Effector memory CD4-positive, alpha-beta T cell (primary cell): ENCODE results near the gene NRDC.
"Not testable (repeated sequence)": the region's sequence is repeated elsewhere in the genome, so short reads cannot be mapped to it uniquely, and the experiment has no call there.

Experiments
- DNase-seq, 3 donors: peaks; one replicate each; pipeline ENCODE4 v3.0.0-alpha.2; 2020
- H3K27ac ChIP-seq: 2 replicates; pipeline ENCODE4 v1.7.0; 2013; ENCODE audit warnings: mild to moderate bottlenecking, low read length, moderate library complexity; ENCODE audit not compliant: insufficient read depth, poor library complexity, severe bottlenecking
- H3K27me3 ChIP-seq: replicated peaks from 2 replicates; pipeline ENCODE4 v1.7.0; 2013; ENCODE audit warnings: mild to moderate bottlenecking, low read length; ENCODE audit not compliant: insufficient read depth, control insufficient read depth, poor library complexity, severe bottlenecking
- H3K36me3 ChIP-seq: 2 replicates; pipeline ENCODE4 v1.7.0; 2013; ENCODE audit warnings: mild to moderate bottlenecking, low read length, moderate library complexity; ENCODE audit not compliant: control insufficient read depth, insufficient read depth
- H3K4me1 ChIP-seq: 2 replicates; pipeline ENCODE4 v1.7.0; 2013; ENCODE audit warnings: low read length, mild to moderate bottlenecking; ENCODE audit not compliant: control insufficient read depth, insufficient read depth, poor library complexity, severe bottlenecking
- H3K4me3 ChIP-seq: 2 replicates; pipeline ENCODE4 v1.7.0; 2013; ENCODE audit warnings: low read length, low read depth, mild to moderate bottlenecking; ENCODE audit not compliant: insufficient read depth, poor library complexity, severe bottlenecking
- H3K9me3 ChIP-seq: 2 replicates; pipeline ENCODE4 v1.7.0; 2013; ENCODE audit warnings: mild to moderate bottlenecking, low read length, moderate library complexity; ENCODE audit not compliant: control insufficient read depth

NRDC gene

GRCh38 chr1:51843948-51844347 is 34.6 kb downstream of the NRDC start:
- Histone ChIP-seq H3K27me3 (no peaks in the 10 kb centered on the region), H3K27ac (no peak overlapping the region), H3K4me3 (no peak overlapping the region), H3K9me3 (no peaks in the 10 kb centered on the region), H3K36me3 (peaks cover 7% of the 10 kb centered on the region), H3K4me1 (no peaks in the 10 kb centered on the region)
- DNase-seq: no peak

DNA sequence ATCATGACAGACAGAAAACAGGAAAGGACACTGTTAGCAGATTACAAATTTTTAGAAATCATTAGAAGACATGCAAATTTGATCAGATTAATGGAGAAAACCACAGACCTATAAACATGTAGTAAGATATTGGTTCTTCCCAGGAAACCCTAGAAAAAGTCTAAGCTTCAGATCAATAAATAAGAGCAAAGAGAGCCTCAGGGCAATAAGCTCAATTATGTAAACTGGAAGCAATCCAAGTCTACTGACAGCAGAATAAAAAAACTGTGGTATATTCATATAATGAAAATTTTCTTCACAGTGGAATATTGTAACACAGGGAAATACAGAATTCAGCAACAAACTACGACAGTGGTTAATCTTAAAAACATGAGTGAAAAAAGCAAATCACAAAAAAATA is 36.3 kb downstream of the NRDC start:
- Histone ChIP-seq H3K36me3 (peaks cover 7% of the 10 kb centered on the region), H3K27me3 (no peaks in the 10 kb centered on the region), H3K27ac (no peak overlapping the region), H3K4me1 (no peaks in the 10 kb centered on the region), H3K4me3 (no peak overlapping the region), H3K9me3 (no peaks in the 10 kb centered on the region)
- DNase-seq: no peak

DNA sequence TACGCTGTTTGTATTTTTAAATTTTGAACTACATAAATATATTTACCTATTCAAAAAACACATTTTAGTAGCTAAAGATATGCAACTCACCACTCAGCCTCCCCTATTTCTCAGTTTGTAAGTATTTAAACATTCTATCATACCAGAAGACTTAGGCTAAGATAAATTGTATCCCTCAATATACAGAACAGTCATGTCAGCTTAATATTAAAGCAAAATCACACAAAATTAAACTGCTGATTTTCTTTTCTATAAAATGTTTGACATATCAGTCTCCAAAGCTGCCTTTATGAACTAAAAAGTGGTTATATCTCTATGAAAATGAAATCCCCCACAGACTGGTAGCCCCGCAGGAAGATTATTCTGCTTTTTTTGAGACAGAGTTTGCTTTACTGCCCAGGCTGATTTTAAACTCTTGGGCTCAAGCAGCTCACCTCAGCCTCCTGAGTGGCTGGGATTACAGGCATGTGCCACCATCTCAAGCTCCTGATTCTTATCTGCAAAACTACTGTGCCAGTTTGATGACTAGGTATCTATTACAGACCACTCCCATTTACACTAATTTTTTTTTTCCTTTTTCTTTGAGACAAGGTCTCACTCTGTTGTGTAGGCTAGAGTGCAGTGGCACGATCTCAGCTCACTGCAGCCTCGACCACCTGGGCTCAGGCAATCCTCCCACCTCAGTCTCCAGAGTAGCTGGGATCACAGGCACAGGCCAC is 37.6 kb downstream of the NRDC start:
- no peak overlapping the region for H3K27ac ChIP-seq

DNA sequence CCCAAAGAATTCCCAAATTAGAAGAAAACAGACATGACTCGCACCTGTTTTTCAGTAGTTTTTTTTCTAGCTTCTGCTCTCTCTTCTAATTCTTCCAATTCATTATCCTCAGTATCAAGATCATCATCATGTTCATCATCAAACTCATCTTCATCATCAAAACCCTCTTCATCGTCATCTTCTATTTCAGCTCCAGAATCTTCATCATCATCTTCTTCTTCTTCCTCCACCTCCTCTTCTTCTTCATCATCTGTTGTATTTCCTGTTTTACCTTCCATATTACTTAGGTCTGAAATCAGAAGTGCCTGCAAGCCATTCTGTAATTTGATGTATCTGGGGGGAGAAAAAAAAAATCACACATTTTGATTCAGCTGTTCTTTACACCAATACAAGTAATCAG is 38.3 kb downstream of the NRDC start:
- H3K27me3 ChIP-seq: no peaks in the 10 kb centered on the region
- no peak overlapping the region for H3K4me3 ChIP-seq
- DNase-seq: no peak
- no peaks in the 10 kb centered on the region for H3K9me3 ChIP-seq
- no peaks in the 10 kb centered on the region for H3K4me1 ChIP-seq
- H3K36me3 ChIP-seq: peaks cover 14% of the 10 kb centered on the region
- H3K27ac ChIP-seq: no peak overlapping the region

More for the DNA sequence above, 37.6 kb downstream of the NRDC start:
- DNase-seq: no peak
- H3K4me1 ChIP-seq: no peaks in the 10 kb centered on the region
- peaks cover 11% of the 10 kb centered on the region for H3K36me3 ChIP-seq
- H3K4me3 ChIP-seq: no peak overlapping the region
- H3K27me3 ChIP-seq: no peaks in the 10 kb centered on the region
- H3K9me3 ChIP-seq: no peaks in the 10 kb centered on the region

- no peak for DNase-seq
- H3K4me1 ChIP-seq: no peaks in the 10 kb centered on the region
- peaks cover 15% of the 10 kb centered on the region for H3K36me3 ChIP-seq
- no peak overlapping the region for H3K4me3 ChIP-seq
- H3K9me3 ChIP-seq: no peaks in the 10 kb centered on the region
- no peaks in the 10 kb centered on the region for H3K27me3 ChIP-seq
- H3K27ac ChIP-seq: no peak overlapping the region
Observed at GRCh38 chr1:51839094-51839493, 39.4 kb downstream of the NRDC start.

DNA sequence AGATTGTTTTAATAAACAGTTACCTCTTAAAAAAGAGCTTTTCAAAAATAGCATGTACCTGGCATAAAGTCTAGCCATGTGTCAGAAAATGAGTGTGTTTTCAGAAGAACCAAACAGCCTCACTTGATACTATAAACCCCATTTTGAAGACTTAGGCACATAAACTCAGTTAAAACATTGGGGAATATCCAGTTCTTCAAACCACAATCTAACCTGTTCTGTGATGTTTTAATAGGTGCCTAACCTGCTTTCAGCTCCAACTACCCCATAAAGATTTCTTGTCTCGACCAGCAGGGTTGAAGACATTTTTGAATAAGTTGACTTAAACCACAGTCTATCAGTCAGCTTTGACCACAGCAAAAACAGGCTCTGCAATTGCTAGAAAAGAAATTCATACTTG is 41.3 kb downstream of the NRDC start:
- DNase-seq: no peak
- Histone ChIP-seq H3K9me3 (no peaks in the 10 kb centered on the region), H3K36me3 (peaks cover 21% of the 10 kb centered on the region), H3K27me3 (no peaks in the 10 kb centered on the region), H3K27ac (no peak overlapping the region), H3K4me1 (no peaks in the 10 kb centered on the region), H3K4me3 (no peak overlapping the region)

- no peak for DNase-seq
- Histone ChIP-seq H3K27me3 (no peaks in the 10 kb centered on the region), H3K27ac (no peak overlapping the region), H3K4me1 (no peaks in the 10 kb centered on the region), H3K9me3 (no peaks in the 10 kb centered on the region), H3K4me3 (no peak overlapping the region), H3K36me3 (peaks cover 21% of the 10 kb centered on the region)
Observed at GRCh38 chr1:51833700-51834099, 44.8 kb downstream of the NRDC start.

DNA sequence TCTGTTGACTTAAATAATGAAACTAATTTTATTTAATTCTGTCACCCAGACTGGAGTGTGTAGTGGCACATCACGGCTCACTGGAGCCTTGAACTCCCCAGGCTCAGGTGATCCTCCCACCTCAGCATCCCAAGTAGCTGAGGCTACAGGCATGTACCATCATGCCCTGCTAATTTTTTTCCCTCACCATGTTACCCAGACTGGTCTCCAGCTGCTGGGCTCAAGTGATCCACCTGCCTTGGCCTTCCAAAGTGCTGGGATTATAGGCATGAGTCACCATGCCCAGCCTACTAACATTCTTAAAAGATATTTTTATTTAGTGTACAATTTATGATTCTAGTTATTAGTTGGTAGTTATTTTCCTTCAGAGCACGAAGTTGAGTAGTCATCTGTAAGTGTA is 49.5 kb downstream of the NRDC start:
- H3K27ac ChIP-seq: no peak overlapping the region
- H3K4me1 ChIP-seq: no peaks in the 10 kb centered on the region
- DNase-seq: no peak
- H3K9me3 ChIP-seq: no peaks in the 10 kb centered on the region
- peaks cover 26% of the 10 kb centered on the region for H3K36me3 ChIP-seq
- no peak overlapping the region for H3K4me3 ChIP-seq
- no peaks in the 10 kb centered on the region for H3K27me3 ChIP-seq

DNA sequence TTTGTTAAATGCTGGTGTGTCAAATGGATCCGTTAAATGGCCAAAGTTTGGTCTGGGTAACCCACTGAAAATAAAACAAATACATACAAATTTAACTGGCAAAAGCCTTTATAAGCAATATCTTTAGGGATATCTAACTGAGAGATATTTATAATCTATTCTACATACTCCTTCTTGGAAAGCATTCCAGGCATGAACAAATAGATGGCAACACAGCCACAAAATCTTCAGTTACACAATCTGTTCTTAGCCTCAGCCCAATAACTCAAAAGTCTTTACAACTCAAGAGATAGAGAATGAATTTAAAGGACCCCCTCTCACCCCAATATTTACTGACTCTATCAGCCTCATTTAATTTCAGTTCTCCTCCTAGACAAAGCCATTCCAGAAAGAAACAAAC is 58.7 kb downstream of the NRDC start:
- Histone ChIP-seq H3K4me3 (no peak overlapping the region), H3K36me3 (peaks cover 45% of the 10 kb centered on the region), H3K4me1 (no peaks in the 10 kb centered on the region), H3K27ac (no peak overlapping the region), H3K27me3 (no peaks in the 10 kb centered on the region), H3K9me3 (no peaks in the 10 kb centered on the region)
- DNase-seq: no peak

- peaks cover 46% of the 10 kb centered on the region for H3K36me3 ChIP-seq
- not testable (repeated sequence) for H3K27ac ChIP-seq, H3K9me3 ChIP-seq, H3K4me3 ChIP-seq, H3K27me3 ChIP-seq, H3K4me1 ChIP-seq, DNase-seq
Observed at GRCh38 chr1:51819021-51819420, 59.5 kb downstream of the NRDC start.
